ENCODE data around the gene PNPLA7.
"Not testable (repeated sequence)": the region's sequence is repeated elsewhere in the genome, so short reads cannot be mapped to it uniquely, and the experiment has no call there.

The PNPLA7 gene

DNA sequence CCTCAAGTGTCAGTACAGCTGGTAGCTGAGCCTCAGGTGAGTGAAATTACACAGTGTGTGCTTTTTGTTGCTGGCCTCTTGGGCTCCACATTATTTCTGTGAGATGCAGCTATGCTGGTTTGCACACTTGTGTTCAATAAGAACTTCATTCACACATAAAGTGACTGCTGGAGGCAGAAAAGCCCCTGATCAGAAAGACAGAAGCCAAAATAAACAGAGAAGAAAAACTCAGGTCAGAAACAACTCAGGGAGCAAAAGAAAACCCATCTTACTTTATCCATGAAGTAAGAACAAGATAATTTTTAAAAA, 15.1 kb downstream of the PNPLA7 start:
- Histone ChIP-seq H3K18ac (ENCODE audit: low read depth in 1 of 2, low read length in 2 of 2) (no peak overlapping the region), H4K91ac (ENCODE audit: low read length) (no peak overlapping the region), H3K23ac (ENCODE audit: low read length in 2 of 2) (no peak overlapping the region), H3K36me3 (ENCODE audit: control insufficient read depth in 1 of 2, insufficient read depth in 2 of 2, low read depth in 1 of 2, low read length in 2 of 2) (peaks cover 0 to 8% of the 10 kb centered on the region in 2 experiments), H3K27me3 (ENCODE audit: control insufficient read depth in 1 of 2, insufficient read depth in 1 of 2, low read length in 2 of 2) (no peaks in the 10 kb centered on the region), H3K4me1 (ENCODE audit: control insufficient read depth, insufficient read depth, low read depth, low read length) (peaks cover 3% of the 10 kb centered on the region), H2BK120ac (ENCODE audit: low read depth, low read length) (no peak overlapping the region), H2BK12ac (ENCODE audit: low read length in 2 of 2) (no peak overlapping the region), H3K4me3 (ENCODE audit: insufficient read depth in 1 of 2, low read depth in 1 of 2, low read length in 2 of 2) (no peak overlapping the region), H2AFZ (ENCODE audit: low read depth, low read length) (no peak overlapping the region), H3K14ac (ENCODE audit: low read length in 2 of 2) (no peak overlapping the region), H3K9ac (ENCODE audit: low read length) (peak overlapping the region; percentile 66), H2BK5ac (ENCODE audit: low read depth, low read length, poor library complexity, severe bottlenecking) (no peak overlapping the region), H3K27ac (ENCODE audit: low read length, poor library complexity, severe bottlenecking) (no peak overlapping the region), H3K4ac (ENCODE audit: low read depth in 1 of 2, low read length in 2 of 2) (no peak overlapping the region), H3K4me2 (ENCODE audit: low read length, poor library complexity, severe bottlenecking) (no peak overlapping the region), H3K79me1 (replicated peaks; ENCODE audit: low read length, poor library complexity, severe bottlenecking) (peaks cover 4% of the 10 kb centered on the region), H2BK15ac (ENCODE audit: low read depth, poor library complexity, severe bottlenecking) (no peak overlapping the region), H3K9me3 (ENCODE audit: control insufficient read depth, low read length) (no peaks in the 10 kb centered on the region), H2AK5ac (ENCODE audit: low read length, severe bottlenecking) (no peak overlapping the region), H4K8ac (ENCODE audit: low read length) (no peak overlapping the region)
- DNase-seq = no peak

DNA sequence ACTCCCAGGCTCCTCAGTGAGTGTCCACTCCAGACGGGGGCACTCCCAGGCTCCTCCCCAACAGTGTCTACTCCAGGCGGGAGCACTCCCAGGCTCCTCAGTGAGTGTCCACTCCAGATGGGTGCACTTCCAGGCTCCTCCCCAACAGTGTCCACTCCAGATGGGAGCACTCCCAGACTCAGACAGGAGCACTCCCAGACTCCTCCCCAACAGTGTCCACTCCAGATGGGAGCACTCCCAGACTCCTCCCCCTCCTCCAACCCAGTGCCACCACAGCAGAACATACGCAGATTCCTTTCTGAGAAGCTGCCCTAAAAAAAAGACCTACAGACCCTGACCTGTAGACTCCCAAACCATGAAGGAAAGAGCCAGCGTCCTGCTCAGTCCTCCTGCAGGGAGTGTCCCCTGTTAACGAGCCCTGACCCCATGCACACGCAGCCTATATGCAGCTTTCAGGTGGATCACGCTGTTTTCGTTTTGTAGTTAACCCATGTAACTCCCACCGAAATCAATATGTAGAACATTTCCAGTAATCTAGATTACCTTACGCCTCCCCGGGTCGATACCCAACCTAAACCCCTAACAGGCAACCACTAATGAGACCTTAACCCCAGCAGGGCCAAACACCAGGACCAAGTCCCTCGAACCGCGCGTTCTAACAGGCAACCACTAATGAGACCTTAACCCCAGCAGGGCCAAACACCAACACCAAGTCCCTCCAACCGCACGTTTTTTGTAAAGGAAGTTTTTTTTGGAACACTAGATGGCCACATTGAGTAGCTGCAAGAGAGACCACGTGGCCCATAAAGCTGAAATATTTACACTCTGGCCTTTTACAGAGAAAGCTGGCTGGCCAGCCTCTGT, 15.7 kb downstream of the PNPLA7 start:
- Histone ChIP-seq H3K4me1 (ENCODE audit: control insufficient read depth, insufficient read depth, low read depth, low read length) (peaks cover 3% of the 10 kb centered on the region), H3K27ac (ENCODE audit: low read length, poor library complexity, severe bottlenecking) (no peak overlapping the region), H3K9ac (ENCODE audit: low read length) (peak overlapping the region; percentile 66), H2BK120ac (ENCODE audit: low read depth, low read length) (no peak overlapping the region), H3K79me1 (replicated peaks; ENCODE audit: low read length, poor library complexity, severe bottlenecking) (peaks cover 4% of the 10 kb centered on the region), H3K27me3 (ENCODE audit: control insufficient read depth in 1 of 2, insufficient read depth in 1 of 2, low read length in 2 of 2) (no peaks in the 10 kb centered on the region), H3K4ac (ENCODE audit: low read depth in 1 of 2, low read length in 2 of 2) (no peak overlapping the region), H3K4me3 (ENCODE audit: insufficient read depth in 1 of 2, low read depth in 1 of 2, low read length in 2 of 2) (no peak overlapping the region), H2AK5ac (ENCODE audit: low read length, severe bottlenecking) (no peak overlapping the region), H3K36me3 (ENCODE audit: control insufficient read depth in 1 of 2, insufficient read depth in 2 of 2, low read depth in 1 of 2, low read length in 2 of 2) (peaks cover 0 to 8% of the 10 kb centered on the region in 2 experiments), H2BK5ac (ENCODE audit: low read depth, low read length, poor library complexity, severe bottlenecking) (no peak overlapping the region), H3K18ac (ENCODE audit: low read depth in 1 of 2, low read length in 2 of 2) (no peak overlapping the region), H2BK12ac (ENCODE audit: low read length in 2 of 2) (no peak overlapping the region), H3K14ac (ENCODE audit: low read length in 2 of 2) (no peak overlapping the region), H3K23ac (ENCODE audit: low read length in 2 of 2) (no peak overlapping the region), H2AFZ (ENCODE audit: low read depth, low read length) (no peak overlapping the region), H3K9me3 (ENCODE audit: control insufficient read depth, low read length) (no peaks in the 10 kb centered on the region), H3K4me2 (ENCODE audit: low read length, poor library complexity, severe bottlenecking) (no peak overlapping the region), H2BK15ac (ENCODE audit: low read depth, poor library complexity, severe bottlenecking) (no peak overlapping the region), H4K8ac (ENCODE audit: low read length) (no peak overlapping the region), H4K91ac (ENCODE audit: low read length) (no peak overlapping the region)
- 60% methylated on average over 19 of the region's 19 CpGs for WGBS
- peak; percentile 77 for DNase-seq

DNA sequence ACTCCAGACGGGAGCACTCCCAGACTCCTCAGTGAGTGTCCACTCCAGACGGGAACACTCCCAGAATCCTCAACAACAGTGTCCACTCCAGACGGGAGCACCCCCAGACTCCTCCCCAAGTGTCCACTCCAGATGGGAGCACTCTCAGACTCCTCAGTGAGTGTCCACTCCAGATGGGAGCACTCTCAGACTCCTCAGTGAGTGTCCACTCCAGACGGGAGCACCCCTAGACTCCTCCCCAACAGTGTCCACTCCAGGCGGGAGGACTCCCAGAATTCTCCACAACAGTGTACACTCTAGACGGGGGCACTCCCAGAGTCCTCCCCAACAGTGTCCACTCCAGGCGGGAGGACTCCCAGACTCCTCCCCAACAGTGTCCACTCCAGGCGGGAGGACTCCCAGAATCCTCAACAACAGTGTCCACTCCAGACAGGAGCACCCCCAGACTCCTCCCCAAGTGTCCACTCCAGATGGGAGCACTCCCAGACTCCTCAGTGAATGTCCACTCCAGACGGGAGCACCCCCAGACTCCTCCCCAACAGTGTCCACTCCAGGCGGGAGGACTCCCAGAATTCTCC, 17.2 kb downstream of the PNPLA7 start:
- H3K9me3 ChIP-seq (ENCODE audit: control insufficient read depth, low read length); H3K4me1 ChIP-seq (ENCODE audit: control insufficient read depth, insufficient read depth, low read depth, low read length); H3K4ac ChIP-seq (ENCODE audit: low read depth in 1 of 2, low read length in 2 of 2); H2BK15ac ChIP-seq (ENCODE audit: low read depth, poor library complexity, severe bottlenecking); H3K14ac ChIP-seq (ENCODE audit: low read length in 2 of 2); H3K4me2 ChIP-seq (ENCODE audit: low read length, poor library complexity, severe bottlenecking); H2BK120ac ChIP-seq (ENCODE audit: low read depth, low read length); H4K8ac ChIP-seq (ENCODE audit: low read length); H3K23ac ChIP-seq (ENCODE audit: low read length in 2 of 2); H3K36me3 ChIP-seq (ENCODE audit: control insufficient read depth in 1 of 2, insufficient read depth in 2 of 2, low read depth in 1 of 2, low read length in 2 of 2); H3K18ac ChIP-seq (ENCODE audit: low read depth in 1 of 2, low read length in 2 of 2); H2BK5ac ChIP-seq (ENCODE audit: low read depth, low read length, poor library complexity, severe bottlenecking); H2AFZ ChIP-seq (ENCODE audit: low read depth, low read length); DNase-seq; H3K27me3 ChIP-seq (ENCODE audit: control insufficient read depth in 1 of 2, insufficient read depth in 1 of 2, low read length in 2 of 2); H3K9ac ChIP-seq (ENCODE audit: low read length); H2BK12ac ChIP-seq (ENCODE audit: low read length in 2 of 2); H2AK5ac ChIP-seq (ENCODE audit: low read length, severe bottlenecking); H3K4me3 ChIP-seq (ENCODE audit: insufficient read depth in 1 of 2, low read depth in 1 of 2, low read length in 2 of 2); H4K91ac ChIP-seq (ENCODE audit: low read length); H3K79me1 ChIP-seq (replicated peaks; ENCODE audit: low read length, poor library complexity, severe bottlenecking); H3K27ac ChIP-seq (ENCODE audit: low read length, poor library complexity, severe bottlenecking): not testable (repeated sequence)
- 85% methylated on average over 10 of the region's 10 CpGs for WGBS

DNA sequence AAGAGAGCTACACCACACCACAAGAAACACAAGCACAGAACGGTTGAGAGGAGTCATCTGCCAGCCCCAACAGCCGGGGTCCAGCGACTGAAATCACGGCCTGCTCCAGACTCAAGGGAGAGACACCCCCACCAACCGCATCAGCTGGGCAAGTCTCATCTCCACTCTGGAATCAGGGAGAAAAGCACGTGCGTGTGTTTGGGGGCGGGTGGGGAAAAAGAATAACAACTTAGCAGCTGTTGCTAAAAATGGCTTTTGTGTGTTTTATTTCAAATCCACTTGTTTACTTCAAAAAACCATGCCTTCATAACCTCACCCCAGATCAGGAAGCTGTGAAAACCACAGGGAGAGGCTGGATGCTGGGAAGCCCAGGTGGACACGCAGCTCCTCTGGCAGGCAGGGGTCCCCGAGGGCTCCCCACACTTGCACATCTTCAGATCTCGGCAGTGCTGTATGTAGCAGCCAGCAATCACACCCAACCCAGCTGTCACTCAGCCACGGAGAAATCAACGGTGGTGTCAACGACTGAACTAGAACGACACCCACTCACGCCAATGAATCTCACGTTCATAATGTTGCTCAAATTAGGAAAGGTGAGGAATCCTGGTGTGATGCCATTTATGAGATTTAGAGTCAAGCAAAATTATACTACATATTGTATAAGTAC, 19.0 kb downstream of the PNPLA7 start:
- H3K36me3 ChIP-seq (ENCODE audit: control insufficient read depth in 1 of 2, insufficient read depth in 2 of 2, low read depth in 1 of 2, low read length in 2 of 2) = no peaks in the 10 kb centered on the region
- no peak overlapping the region for H2AFZ ChIP-seq (ENCODE audit: low read depth, low read length)
- H2AK5ac ChIP-seq (ENCODE audit: low read length, severe bottlenecking) = no peak overlapping the region
- no peak overlapping the region for H3K9ac ChIP-seq (ENCODE audit: low read length)
- H3K18ac ChIP-seq (ENCODE audit: low read depth in 1 of 2, low read length in 2 of 2) = no peak overlapping the region
- peaks cover 3% of the 10 kb centered on the region for H3K4me1 ChIP-seq (ENCODE audit: control insufficient read depth, insufficient read depth, low read depth, low read length)
- H4K8ac ChIP-seq (ENCODE audit: low read length) = no peak overlapping the region
- no peak overlapping the region for H2BK12ac ChIP-seq (ENCODE audit: low read length in 2 of 2)
- peak; percentile 38 for DNase-seq
- no peak overlapping the region for H3K14ac ChIP-seq (ENCODE audit: low read length in 2 of 2)
- no peak overlapping the region for H3K4ac ChIP-seq (ENCODE audit: low read depth in 1 of 2, low read length in 2 of 2)
- no peaks in the 10 kb centered on the region for H3K27me3 ChIP-seq (ENCODE audit: control insufficient read depth in 1 of 2, insufficient read depth in 1 of 2, low read length in 2 of 2)
- H2BK5ac ChIP-seq (ENCODE audit: low read depth, low read length, poor library complexity, severe bottlenecking) = no peak overlapping the region
- no peak overlapping the region for H3K4me3 ChIP-seq (ENCODE audit: insufficient read depth in 1 of 2, low read depth in 1 of 2, low read length in 2 of 2)
- no peaks in the 10 kb centered on the region for H3K9me3 ChIP-seq (ENCODE audit: control insufficient read depth, low read length)
- H3K79me1 ChIP-seq (replicated peaks; ENCODE audit: low read length, poor library complexity, severe bottlenecking) = peaks cover 4% of the 10 kb centered on the region
- H3K23ac ChIP-seq (ENCODE audit: low read length in 2 of 2) = no peak overlapping the region
- H2BK120ac ChIP-seq (ENCODE audit: low read depth, low read length) = no peak overlapping the region
- H4K91ac ChIP-seq (ENCODE audit: low read length) = no peak overlapping the region
- WGBS = 90% methylated on average over 10 of the region's 17 CpGs
- H3K27ac ChIP-seq (ENCODE audit: low read length, poor library complexity, severe bottlenecking) = no peak overlapping the region
- H2BK15ac ChIP-seq (ENCODE audit: low read depth, poor library complexity, severe bottlenecking) = no peak overlapping the region
- no peak overlapping the region for H3K4me2 ChIP-seq (ENCODE audit: low read length, poor library complexity, severe bottlenecking)

All from mesenchymal stem cell (in vitro differentiated cells and primary cell).